ENCODE data around the gene BARHL2.

Gene BARHL2

GRCh38 chr1:90723590-90724108 lies 6.5 kb upstream of the BARHL2 start:
- H3K9me3 ChIP-seq (ENCODE audit: control insufficient read depth, insufficient read depth, low read depth, low read length): no peaks in the 10 kb centered on the region
- no peak overlapping the region for H3K27ac ChIP-seq (ENCODE audit: extremely low read depth, low read depth, low read length)
- POLR2A ChIA-PET: no interaction called here
- H3K4me3 ChIP-seq (ENCODE audit: low read depth, low read length): no peak overlapping the region
- no peaks in the 10 kb centered on the region for H3K36me3 ChIP-seq (ENCODE audit: control insufficient read depth in 2 of 2, insufficient read depth in 1 of 2, low read length in 2 of 2)
- no peak for TF ChIP-seq ZBTB1 (tag by site-specific recombination; IDR thresholded peaks at IDR 0.05)
- no peak for TF ChIP-seq ZNF785 (tag by site-specific recombination; IDR thresholded peaks at IDR 0.05)
- no peak for TF ChIP-seq ZBTB48 (tag by site-specific recombination; IDR thresholded peaks at IDR 0.05)
- TF ChIP-seq ZNF37A (tag by site-specific recombination; IDR thresholded peaks at IDR 0.05): no peak
- TF ChIP-seq KLF10 (tag by site-specific recombination; IDR thresholded peaks at IDR 0.05): no peak
- TF ChIP-seq ZNF140 (tag by site-specific recombination; IDR thresholded peaks at IDR 0.05): no peak
- TF ChIP-seq ZNF791 (tag by site-specific recombination; IDR thresholded peaks at IDR 0.05): no peak
- TF ChIP-seq ZNF629 (tag by site-specific recombination; IDR thresholded peaks at IDR 0.05): no peak
- CTCF ChIA-PET: no interaction called here
- no peaks in the 10 kb centered on the region for H3K4me1 ChIP-seq (ENCODE audit: control insufficient read depth, insufficient read depth, low read length)

GRCh38 chr1:90722874-90723589 lies 5.9 kb upstream of the BARHL2 start:
- Histone ChIP-seq H3K4me3 (ENCODE audit: low read depth, low read length) (no peak overlapping the region), H3K36me3 (ENCODE audit: control insufficient read depth in 2 of 2, insufficient read depth in 1 of 2, low read length in 2 of 2) (no peaks in the 10 kb centered on the region), H3K27ac (ENCODE audit: extremely low read depth, low read depth, low read length) (no peak overlapping the region), H3K9me3 (ENCODE audit: control insufficient read depth, insufficient read depth, low read depth, low read length) (no peaks in the 10 kb centered on the region), H3K4me1 (ENCODE audit: control insufficient read depth, insufficient read depth, low read length) (no peaks in the 10 kb centered on the region)
- CTCF ChIA-PET: interaction anchor here (1.2 to 2.5 kb wide), 5 partner anchors 16 to 590 kb away, joined by 4 to 8 read pairs (median 5); no protein-coding TSS in a partner anchor
- TF ChIP-seq ZNF585B (tag by site-specific recombination; IDR thresholded peaks at IDR 0.05): no peak
- no peak for TF ChIP-seq ZNF302 (tag by site-specific recombination; IDR thresholded peaks at IDR 0.05; ENCODE audit: low read depth)
- no peak for TF ChIP-seq ZNF366 (tag by site-specific recombination; conservative IDR thresholded peaks at IDR 0.05)
- no peak for TF ChIP-seq IKZF3 (tag by site-specific recombination; IDR thresholded peaks at IDR 0.05)
- TF ChIP-seq KLF16 (tag by site-specific recombination; IDR thresholded peaks at IDR 0.05): no peak
- TF ChIP-seq ZEB2 (tag by site-specific recombination; IDR thresholded peaks at IDR 0.05): no peak
- no peak for TF ChIP-seq ZNF645 (tag by site-specific recombination; IDR thresholded peaks at IDR 0.05)
- no peak for TF ChIP-seq KLF7 (tag by site-specific recombination; IDR thresholded peaks at IDR 0.05; ENCODE audit: borderline replicate concordance)
- TF ChIP-seq ZNF132 (tag by site-specific recombination; IDR thresholded peaks at IDR 0.05; ENCODE audit: borderline replicate concordance): no peak
- TF ChIP-seq YY1 (tag by site-specific recombination; IDR thresholded peaks at IDR 0.05): no peak
- TF ChIP-seq SP7 (tag by site-specific recombination; IDR thresholded peaks at IDR 0.05): no peak
- TF ChIP-seq ZNF239 (tag by site-specific recombination; IDR thresholded peaks at IDR 0.05): no peak
- TF ChIP-seq SCRT1 (tag by site-specific recombination; IDR thresholded peaks at IDR 0.05; ENCODE audit: borderline replicate concordance): no peak
- no peak for TF ChIP-seq ZNF223 (tag by site-specific recombination; IDR thresholded peaks at IDR 0.05)
- POLR2A ChIA-PET: no interaction called here

All from HEK293 (cell line).